Prostate gland (tissue), 2 donors: Measurements from ENCODE around the gene UMODL1.

Experiments used
- POLR2A ChIP-seq: fragments of 450-650 bp; IDR thresholded peaks from one replicate; pipeline ENCODE4 v1.6.1; 2016; ENCODE audit warnings: antibody characterized with exemption, mild to moderate bottlenecking
- POLR2AphosphoS5 ChIP-seq: sonication (generic); formaldehyde crosslinking; IDR thresholded peaks from one replicate; pipeline ENCODE4 v1.6.1; 2017; ENCODE audit warnings: antibody characterized with exemption
- TF ChIP-seq, protein P1 (sequence below), 4 experiments: fragments of 200-600 bp in 2 of 4; fragments of 450-650 bp in 2 of 4; sonication (generic) in 2 of 4; IDR thresholded peaks; 1 replicate in 3 of 4; 2 replicates in 1 of 4; pipeline ENCODE4 v1.5.1; 2016 to 2019; ENCODE audit warnings: antibody characterized with exemption in 4 of 4, mild to moderate bottlenecking in 2 of 4, moderate library complexity in 2 of 4

DNA sequence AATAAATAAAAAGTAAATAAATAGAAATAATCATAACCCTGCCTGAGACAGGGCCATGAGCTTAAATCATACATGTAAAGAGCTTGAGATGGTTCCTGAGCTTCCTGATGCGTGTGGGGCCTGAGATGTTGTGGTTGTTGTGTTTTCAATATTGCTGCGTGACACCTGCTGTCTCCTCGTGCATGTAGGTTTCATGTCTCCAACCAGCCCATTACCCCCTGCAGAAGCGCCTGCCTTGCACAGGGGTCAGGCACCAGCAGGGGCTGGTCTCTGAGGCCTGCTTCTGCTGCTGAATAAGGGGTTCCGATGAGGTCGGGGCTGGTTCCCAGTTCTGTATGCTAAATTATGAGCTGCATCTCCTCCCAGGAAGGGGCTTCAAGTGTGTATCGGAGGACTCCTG lies 15.9 kb downstream of the UMODL1 start:
- TF ChIP-seq, protein P1, sequence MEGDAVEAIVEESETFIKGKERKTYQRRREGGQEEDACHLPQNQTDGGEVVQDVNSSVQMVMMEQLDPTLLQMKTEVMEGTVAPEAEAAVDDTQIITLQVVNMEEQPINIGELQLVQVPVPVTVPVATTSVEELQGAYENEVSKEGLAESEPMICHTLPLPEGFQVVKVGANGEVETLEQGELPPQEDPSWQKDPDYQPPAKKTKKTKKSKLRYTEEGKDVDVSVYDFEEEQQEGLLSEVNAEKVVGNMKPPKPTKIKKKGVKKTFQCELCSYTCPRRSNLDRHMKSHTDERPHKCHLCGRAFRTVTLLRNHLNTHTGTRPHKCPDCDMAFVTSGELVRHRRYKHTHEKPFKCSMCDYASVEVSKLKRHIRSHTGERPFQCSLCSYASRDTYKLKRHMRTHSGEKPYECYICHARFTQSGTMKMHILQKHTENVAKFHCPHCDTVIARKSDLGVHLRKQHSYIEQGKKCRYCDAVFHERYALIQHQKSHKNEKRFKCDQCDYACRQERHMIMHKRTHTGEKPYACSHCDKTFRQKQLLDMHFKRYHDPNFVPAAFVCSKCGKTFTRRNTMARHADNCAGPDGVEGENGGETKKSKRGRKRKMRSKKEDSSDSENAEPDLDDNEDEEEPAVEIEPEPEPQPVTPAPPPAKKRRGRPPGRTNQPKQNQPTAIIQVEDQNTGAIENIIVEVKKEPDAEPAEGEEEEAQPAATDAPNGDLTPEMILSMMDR (IDR thresholded peaks at IDR 0.05): no peak
- TF ChIP-seq POLR2A: no peak
- no peak for TF ChIP-seq POLR2AphosphoS5
